ENCODE results near the gene TRIM9.

TRIM9 gene

GRCh38 chr14:51116682-51117081 is 21.8 kb upstream of the TRIM9 start:
- Histone ChIP-seq H3K79me2 (ENCODE audit: low read length) (no peaks in the 10 kb centered on the region), H3K36me3 (replicated peaks; ENCODE audit: low read depth, low read length) (no peaks in the 10 kb centered on the region), H3K4me1 (ENCODE audit: low read length) (peaks cover 25% of the 10 kb centered on the region), H4K20me1 (ENCODE audit: insufficient read depth, low read length) (no peaks in the 10 kb centered on the region), H3K4me3 (ENCODE audit: low read length) (no peak overlapping the region), H2AFZ (ENCODE audit: low read depth, low read length) (no peak overlapping the region), H3K4me2 (ENCODE audit: low read length) (no peak overlapping the region), H3K9ac (ENCODE audit: low read length) (no peak overlapping the region), H3K9me3 (ENCODE audit: insufficient read depth, low read length) (no peaks in the 10 kb centered on the region), H3K27ac (ENCODE audit: low read length) (no peak overlapping the region), H3K27me3 (ENCODE audit: low read depth, low read length) (no peaks in the 10 kb centered on the region)
- TF ChIP-seq CTCF (IDR thresholded peaks at IDR 0.05; ENCODE audit: low read depth, low read length) (no peak), EZH2phosphoT487 (IDR thresholded peaks at IDR 0.05; ENCODE audit: low read depth) (no peak)

GRCh38 chr14:51109651-51110050 is 14.7 kb upstream of the TRIM9 start:
- H4K20me1 ChIP-seq (ENCODE audit: insufficient read depth, low read length), result no peaks in the 10 kb centered on the region
- peaks cover 9% of the 10 kb centered on the region for H3K4me1 ChIP-seq (ENCODE audit: low read length)
- no peak overlapping the region for H2AFZ ChIP-seq (ENCODE audit: low read depth, low read length)
- H3K27me3 ChIP-seq (ENCODE audit: low read depth, low read length), result peaks cover 4% of the 10 kb centered on the region
- H3K4me3 ChIP-seq (ENCODE audit: low read length), result no peak overlapping the region
- H3K9me3 ChIP-seq (ENCODE audit: insufficient read depth, low read length), result no peaks in the 10 kb centered on the region
- no peak overlapping the region for H3K27ac ChIP-seq (ENCODE audit: low read length)
- H3K4me2 ChIP-seq (ENCODE audit: low read length), result no peak overlapping the region
- no peaks in the 10 kb centered on the region for H3K36me3 ChIP-seq (replicated peaks; ENCODE audit: low read depth, low read length)
- H3K9ac ChIP-seq (ENCODE audit: low read length), result no peak overlapping the region
- no peaks in the 10 kb centered on the region for H3K79me2 ChIP-seq (ENCODE audit: low read length)
- TF ChIP-seq EZH2phosphoT487 (IDR thresholded peaks at IDR 0.05; ENCODE audit: low read depth), result no peak
- TF ChIP-seq CTCF (IDR thresholded peaks at IDR 0.05; ENCODE audit: low read depth, low read length), result no peak

- Histone ChIP-seq H3K9ac (ENCODE audit: low read length) (no peak overlapping the region), H3K9me3 (ENCODE audit: insufficient read depth, low read length) (no peaks in the 10 kb centered on the region), H3K4me3 (ENCODE audit: low read length) (no peak overlapping the region), H3K27ac (ENCODE audit: low read length) (no peak overlapping the region), H3K27me3 (ENCODE audit: low read depth, low read length) (peaks cover 10% of the 10 kb centered on the region), H3K4me2 (ENCODE audit: low read length) (no peak overlapping the region), H4K20me1 (ENCODE audit: insufficient read depth, low read length) (no peaks in the 10 kb centered on the region), H3K79me2 (ENCODE audit: low read length) (no peaks in the 10 kb centered on the region), H2AFZ (ENCODE audit: low read depth, low read length) (no peak overlapping the region), H3K36me3 (replicated peaks; ENCODE audit: low read depth, low read length) (no peaks in the 10 kb centered on the region), H3K4me1 (ENCODE audit: low read length) (peaks cover 9% of the 10 kb centered on the region)
- no peak for TF ChIP-seq EZH2phosphoT487 (IDR thresholded peaks at IDR 0.05; ENCODE audit: low read depth)
- TF ChIP-seq CTCF (IDR thresholded peaks at IDR 0.05; ENCODE audit: low read depth, low read length), result no peak
Measured at GRCh38 chr14:51107801-51108200, 12.9 kb upstream of the TRIM9 start.

GRCh38 chr14:51104467-51104866 is 9.6 kb upstream of the TRIM9 start:
- Histone ChIP-seq H3K27ac (ENCODE audit: low read length) (no peak overlapping the region), H3K9me3 (ENCODE audit: insufficient read depth, low read length) (no peaks in the 10 kb centered on the region), H3K36me3 (replicated peaks; ENCODE audit: low read depth, low read length) (no peaks in the 10 kb centered on the region), H3K9ac (ENCODE audit: low read length) (no peak overlapping the region), H3K79me2 (ENCODE audit: low read length) (no peaks in the 10 kb centered on the region), H3K4me3 (ENCODE audit: low read length) (no peak overlapping the region), H4K20me1 (ENCODE audit: insufficient read depth, low read length) (no peaks in the 10 kb centered on the region), H3K27me3 (ENCODE audit: low read depth, low read length) (peaks cover 20% of the 10 kb centered on the region), H3K4me2 (ENCODE audit: low read length) (no peak overlapping the region), H2AFZ (ENCODE audit: low read depth, low read length) (no peak overlapping the region), H3K4me1 (ENCODE audit: low read length) (peaks cover 9% of the 10 kb centered on the region)
- TF ChIP-seq CTCF (IDR thresholded peaks at IDR 0.05; ENCODE audit: low read depth, low read length) (no peak), EZH2phosphoT487 (IDR thresholded peaks at IDR 0.05; ENCODE audit: low read depth) (no peak)

All from OCI-LY3 (cell line).